Endothelial cell of umbilical vein (primary cell): ENCODE data around the gene NQO2. TPM values are rescaled to one million over a fixed set of nuclear protein-coding genes. Genes with fewer than 3 reads are reported as not detected.

Source experiments
- BruUV-seq: library from RNA; stranded (reverse); fragments of 400-500 nt; replicated peaks from 2 replicates; lab custom pipeline; 2021; lab: Mats Ljungman, UMichigan
- CTCF ChIA-PET: fragments of 300-600, 350-600 bp; sonication (Branson Sonifier 250); formaldehyde crosslinking; loops from one replicate; lab custom pipeline; 2021; ENCODE audit warnings: antibody characterized with exemption, inconsistent platforms; lab: Charles Lee
- POLR2A ChIA-PET: fragments of 300-600, 350-600 bp; sonication (Branson Sonifier 250); formaldehyde crosslinking; loops from one replicate; lab custom pipeline; 2021; ENCODE audit warnings: antibody characterized with exemption, inconsistent platforms; lab: Charles Lee
- DNase-seq: peaks from one replicate; pipeline ENCODE4 v3.0.0-alpha.2; 2011; ENCODE audit warnings: low read depth, low spot score
- FAIRE-seq: peaks from 2 replicates; lab custom pipeline; 2011; peaks lifted over from hg19 to GRCh38; lab: Jason Lieb, UNC
- H2AFZ ChIP-seq: 2 replicates; pipeline ENCODE4 v1.6.0; 2012; ENCODE audit warnings: low read depth, low read length, control low read depth, inconsistent platforms
- H3K27ac ChIP-seq: 2 replicates; pipeline ENCODE4 v1.5.1; 2011; ENCODE audit warnings: low read depth, mild to moderate bottlenecking, control low read depth, low read length, moderate library complexity; ENCODE audit not compliant: insufficient read depth
- H3K27me3 ChIP-seq, 2 experiments: 2 replicates each; pipeline versions ENCODE4 v1.6.0 to v1.6.1; 2011; ENCODE audit warnings: low read length in 2 of 2, mixed read lengths in 1 of 2; ENCODE audit not compliant: control insufficient read depth in 2 of 2, insufficient read depth in 2 of 2
- H3K36me3 ChIP-seq, 2 experiments: 2 replicates in 1 of 2; 3 replicates in 1 of 2; pipeline ENCODE4 v1.5.1; 2011; ENCODE audit warnings: low read length in 2 of 2, mild to moderate bottlenecking in 1 of 2, moderate library complexity in 1 of 2; ENCODE audit not compliant: control insufficient read depth in 2 of 2, insufficient read depth in 2 of 2; ENCODE audit errors: extremely low read depth in 1 of 2
- H3K4me1 ChIP-seq: 3 replicates; pipeline ENCODE4 v1.5.1; 2011; ENCODE audit warnings: mild to moderate bottlenecking, low read length; ENCODE audit not compliant: control insufficient read depth, insufficient read depth; ENCODE audit errors: extremely low read depth
- H3K4me2 ChIP-seq: 2 replicates; pipeline ENCODE4 v1.6.1; 2011; ENCODE audit warnings: low read length, control low read depth, mixed read lengths; ENCODE audit not compliant: insufficient read depth
- H3K4me3 ChIP-seq, 3 experiments: fragments of 200-600 bp in 1 of 3; sonication (generic), shearing (Covaris generic) in 1 of 3; replicated peaks in 1 of 3; 2 replicates each; pipeline ENCODE4 v1.5.1; 2011 to 2016; ENCODE audit warnings: control low read depth in 3 of 3, low read length in 3 of 3, mild to moderate bottlenecking in 2 of 3, inconsistent platforms in 1 of 3, low read depth in 1 of 3, moderate library complexity in 1 of 3; ENCODE audit not compliant: insufficient read depth in 1 of 3
- H3K79me2 ChIP-seq: 2 replicates; pipeline ENCODE4 v1.6.0; 2012; ENCODE audit warnings: low read length, inconsistent platforms; ENCODE audit not compliant: control insufficient read depth, insufficient read depth
- H3K9ac ChIP-seq: replicated peaks from 2 replicates; pipeline ENCODE3; 2011; ENCODE audit warnings: low read length, control low read depth; ENCODE audit not compliant: insufficient read depth; ENCODE audit errors: extremely low read depth
- H3K9me1 ChIP-seq: replicated peaks from 3 replicates; pipeline ENCODE4 v1.6.0; 2011; ENCODE audit warnings: mild to moderate bottlenecking, low read length; ENCODE audit not compliant: control insufficient read depth, insufficient read depth; ENCODE audit errors: extremely low read depth
- H3K9me3 ChIP-seq: replicated peaks from 2 replicates; pipeline ENCODE4 v1.5.1; 2012; ENCODE audit warnings: low read length, inconsistent platforms; ENCODE audit not compliant: control insufficient read depth, insufficient read depth
- H4K20me1 ChIP-seq: replicated peaks from 2 replicates; pipeline ENCODE3; 2011; ENCODE audit warnings: mild to moderate bottlenecking, low read length; ENCODE audit not compliant: control insufficient read depth, insufficient read depth; ENCODE audit errors: extremely low read depth
- CTCF ChIP-seq, 2 donors: IDR thresholded peaks; 1 replicate in 1 of 2; 2 replicates in 1 of 2; pipeline ENCODE4 v1.5.1; 2011; ENCODE audit warnings: low read length in 2 of 2, mild to moderate bottlenecking in 2 of 2, moderate library complexity in 2 of 2, control low read depth in 1 of 2, inconsistent platforms in 1 of 2, low read depth in 1 of 2; ENCODE audit not compliant: insufficient read depth in 1 of 2; ENCODE audit errors: extremely low read depth in 1 of 2
- EZH2 ChIP-seq: IDR thresholded peaks from 2 replicates; pipeline ENCODE4 v1.6.1; 2012; ENCODE audit warnings: borderline replicate concordance, low read depth, mild to moderate bottlenecking, moderate library complexity, low read length, inconsistent platforms; ENCODE audit not compliant: severe bottlenecking
- FOS ChIP-seq: IDR thresholded peaks from 2 replicates; pipeline ENCODE4 v1.6.1; 2011; ENCODE audit warnings: mild to moderate bottlenecking, low read length, moderate library complexity, borderline replicate concordance; ENCODE audit not compliant: insufficient read depth
- GATA2 ChIP-seq: IDR thresholded peaks from 2 replicates; pipeline ENCODE4 v1.7.0; 2011; ENCODE audit warnings: low read depth, mild to moderate bottlenecking, moderate library complexity, mixed read lengths, low read length; ENCODE audit not compliant: insufficient read length, insufficient read depth
- JUN ChIP-seq: IDR thresholded peaks from 2 replicates; pipeline ENCODE4 v1.6.1; 2011; ENCODE audit warnings: borderline replicate concordance, low read depth; ENCODE audit not compliant: insufficient read length, insufficient read depth
- MYC ChIP-seq: IDR thresholded peaks from one replicate; pipeline ENCODE4 v1.6.1; 2011; ENCODE audit warnings: mild to moderate bottlenecking, low read depth, low read length
- POLR2A ChIP-seq: IDR thresholded peaks from 2 replicates; pipeline ENCODE4 v1.6.1; 2012; ENCODE audit warnings: low read depth, mild to moderate bottlenecking, control low read depth, low read length
- POLR2AphosphoS5 ChIP-seq: IDR thresholded peaks from 2 replicates; pipeline ENCODE4 v1.6.1; 2012; ENCODE audit warnings: low read depth, mild to moderate bottlenecking, control low read depth, low read length, moderate library complexity; ENCODE audit not compliant: insufficient read depth
- dilution Hi-C: fragments of 300-500 bp; cut with MboI; formaldehyde crosslinking; loops from one replicate; pipeline ENCODE4 v1.15.0; 2019; ENCODE audit warnings: low sequenced_read_pairs; ENCODE audit not compliant: extremely low pct_ligation_motif_present
- intact Hi-C: fragments of 100-400 bp; cut with micrococcal nuclease; formaldehyde crosslinking; loops from one replicate; pipeline ENCODE4 v1.10.0; 2022
- polyA plus RNA-seq, 4 experiments: library from polyadenylated mRNA; depleted of rRNA in 3 of 4; stranded (reverse) in 3 of 4; unstranded in 1 of 4; fragments of >200 nt; gene quantifications; 2 replicates each; pipeline versions ENCODE4 v1.2.1 to v1.2.3, GENCODE V29; 2011 to 2012; ENCODE audit warnings: missing spikeins in 1 of 4
- small RNA-seq: library from RNA; depleted of rRNA; stranded (forward); fragments of <200 nt; gene quantifications from one replicate; pipeline ENCODE3, GENCODE V24; 2012; ENCODE audit warnings: low replicate concordance, low read depth; ENCODE audit not compliant: insufficient read depth, insufficient read length
- total RNA-seq: library from RNA; stranded (reverse); gene quantifications from 2 replicates; pipeline ENCODE4 v1.2.3, GENCODE V29; 2021
- TF ChIP-seq, protein P1 (sequence below): IDR thresholded peaks from 2 replicates; pipeline ENCODE4 v1.6.1; 2011; ENCODE audit not compliant: insufficient read depth, insufficient read length

NQO2 gene
- total and polyA plus RNA-seq, 2 donors (not counting 3 experiments of a cell fraction or from before 2014, with no cell fraction given) = 27.6 to 48.0 TPM

GRCh38 chr6:3068329-3069214 lies 68.9 kb downstream of the NQO2 start, which contains the start of gene RIPK1:
Gene RIPK1, plus strand, starts transcription at chr6:3068494. Its CDS starts 8,330 bp downstream, at chr6:3076824.
- H3K36me3 ChIP-seq = no peaks in the 10 kb centered on the region
- peak; percentile 77 for FAIRE-seq
- TSS peak; percentile 81 for BruUV-seq
- H3K27me3 ChIP-seq = peaks cover 0 to 7% of the 10 kb centered on the region in 2 experiments
- H3K27ac ChIP-seq = peak within 1 kb of the TSS; percentile 73
- dilution Hi-C loops = no loop called here
- H3K9me3 ChIP-seq = no peaks in the 10 kb centered on the region
- peak within 1 kb of the TSS; percentile 84 for H2AFZ ChIP-seq
- intact Hi-C loops = loop anchor here (1.0 to 10.0 kb wide), 6 partner anchors 50 to 1454 kb away; partner anchors contain the start of genes BPHL, PSMG4, TUBB2A and WRNIP1
- H3K4me1 ChIP-seq = peaks cover 9% of the 10 kb centered on the region
- peaks cover 42% of the 10 kb centered on the region for H3K79me2 ChIP-seq
- no peaks in the 10 kb centered on the region for H3K9me1 ChIP-seq
- CTCF ChIA-PET = interaction anchor here (0.7 to 2.8 kb wide), 11 partner anchors 15 to 331 kb away, joined by 3 to 16 read pairs (median 3); partner anchors contain the start of gene NQO2
- POLR2A ChIA-PET = no interaction called here
- H4K20me1 ChIP-seq = no peaks in the 10 kb centered on the region
- peak within 1 kb of the TSS; percentile 66 to 92 (median 78) for H3K4me3 ChIP-seq
- TF ChIP-seq POLR2A (peak; percentile 78), GATA2 (no peak), MYC (no peak), POLR2AphosphoS5 (peak; percentile 76), JUN (no peak), FOS (no peak), CTCF (IDR thresholded peaks at IDR 0.05; ENCODE audit: extremely low read depth in 1 of 2, insufficient read depth in 1 of 2, low read depth in 1 of 2, low read length in 2 of 2) (peak in 1 of 2 donors; percentile 14), EZH2 (no peak)
- TF ChIP-seq, protein P1, sequence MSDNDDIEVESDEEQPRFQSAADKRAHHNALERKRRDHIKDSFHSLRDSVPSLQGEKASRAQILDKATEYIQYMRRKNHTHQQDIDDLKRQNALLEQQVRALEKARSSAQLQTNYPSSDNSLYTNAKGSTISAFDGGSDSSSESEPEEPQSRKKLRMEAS = no peak
- H3K4me2 ChIP-seq = peak within 1 kb of the TSS; percentile 94
- peak within 1 kb of the TSS; percentile 87 for H3K9ac ChIP-seq
- DNase-seq = peak; percentile 82

Small RNAs within 50 kb of the gene (small RNA-seq; reads per million reads assigned to genes)
- gene AL133351.4 = not detected

Other genes starting within 250 kb of the NQO2 start
- gene MYLK4, start 249.0 kb upstream of the NQO2 start, total RNA-seq = 0.32 and 0.62 TPM in 2 replicates
- 0.29 and 0.41 TPM in 2 replicates for gene MYLK4, start 249.0 kb upstream of the NQO2 start, polyA plus RNA-seq
- gene WRNIP1, start 234.5 kb upstream of the NQO2 start, total RNA-seq = 47.7 and 50.1 TPM in 2 replicates
- 54.5 and 68.9 TPM in 2 replicates for gene WRNIP1, start 234.5 kb upstream of the NQO2 start, polyA plus RNA-seq
- 23.3 and 24.0 TPM in 2 replicates for gene SERPINB1, start 158.0 kb upstream of the NQO2 start, total RNA-seq
- gene SERPINB1, start 158.0 kb upstream of the NQO2 start, polyA plus RNA-seq = 5.9 and 6.7 TPM in 2 replicates
- gene SERPINB9, start 96.6 kb upstream of the NQO2 start, total RNA-seq = 37.0 and 58.0 TPM in 2 replicates
- gene SERPINB9, start 96.6 kb upstream of the NQO2 start, polyA plus RNA-seq = 47.3 and 51.6 TPM in 2 replicates
- 145 and 155 TPM in 2 replicates for gene SERPINB6, start 28.3 kb upstream of the NQO2 start, total RNA-seq
- 148 and 151 TPM in 2 replicates for gene SERPINB6, start 28.3 kb upstream of the NQO2 start, polyA plus RNA-seq
- 20.2 and 20.6 TPM in 2 replicates for gene RIPK1, start 68.6 kb downstream of the NQO2 start, total RNA-seq
- gene RIPK1, start 68.6 kb downstream of the NQO2 start, polyA plus RNA-seq = 10.1 and 11.2 TPM in 2 replicates
- gene BPHL, start 118.8 kb downstream of the NQO2 start, total RNA-seq = 14.8 and 16.6 TPM in 2 replicates
- 10.3 and 12.3 TPM in 2 replicates for gene BPHL, start 118.8 kb downstream of the NQO2 start, polyA plus RNA-seq
- gene TUBB2A, start 157.7 kb downstream of the NQO2 start, total RNA-seq = 73.2 and 80.3 TPM in 2 replicates
- 99.2 and 128 TPM in 2 replicates for gene TUBB2A, start 157.7 kb downstream of the NQO2 start, polyA plus RNA-seq
- 3.6 and 8.3 TPM in 2 replicates for gene TUBB2B, start 227.8 kb downstream of the NQO2 start, total RNA-seq
- 5.1 and 7.8 TPM in 2 replicates for gene TUBB2B, start 227.8 kb downstream of the NQO2 start, polyA plus RNA-seq